K562 (cell line): ENCODE data around the gene GALNT12. TPM values are rescaled to one million over a fixed set of nuclear protein-coding genes. Genes with fewer than 3 reads are reported as not detected.
A peak's percentile ranks its signal among the peaks of the same experiment; 100 is the strongest.

Experiments used
- CHAMP1 ChIP-seq: fragments of 450-650 bp; IDR thresholded peaks from 2 replicates; pipeline ENCODE4 v1.6.1; 2016; ENCODE audit warnings: mild to moderate bottlenecking
- CXXC5 ChIP-seq: fragments of 250-450 bp; sonication (Bioruptor Pico); IDR thresholded peaks from 2 replicates; pipeline ENCODE4 v1.8.0; 2022; ENCODE audit warnings: inconsistent platforms, mild to moderate bottlenecking, moderate library complexity
- DPF2 ChIP-seq: fragments of 450-650 bp; IDR thresholded peaks from 2 replicates; pipeline ENCODE4 v1.6.1; 2016
- JUN ChIP-seq, 2 experiments: sonication (generic) in 1 of 2; formaldehyde crosslinking in 1 of 2; IDR thresholded peaks; 2 replicates each; pipeline versions ENCODE4 v1.6.1 to v1.8.0; 2012 to 2022; ENCODE audit warnings: borderline replicate concordance in 2 of 2, mild to moderate bottlenecking in 2 of 2, improper control_type of control experiment in 1 of 2, low read depth in 1 of 2, low read length in 1 of 2, missing genetic modification reagents in 1 of 2
- KDM1A ChIP-seq, 2 experiments: fragments of 450-650 bp; IDR thresholded peaks; 2 replicates each; pipeline ENCODE4 v1.6.1; 2016; ENCODE audit warnings: mild to moderate bottlenecking in 2 of 2
- LEF1 ChIP-seq: fragments of 450-650 bp; IDR thresholded peaks from 2 replicates; pipeline ENCODE4 v1.6.1; 2016; ENCODE audit warnings: mild to moderate bottlenecking
- MCM5 ChIP-seq: fragments of 450-650 bp; IDR thresholded peaks from 2 replicates; pipeline ENCODE4 v1.6.1; 2016; ENCODE audit warnings: low read depth
- NR2C1 ChIP-seq, 2 experiments: fragments of 450-650 bp; IDR thresholded peaks; 2 replicates each; pipeline ENCODE4 v1.6.1; 2017; ENCODE audit warnings: mild to moderate bottlenecking in 2 of 2, antibody characterized with exemption in 1 of 2, inconsistent platforms in 1 of 2, missing compliant biosample characterization in 1 of 2, missing genetic modification characterization in 1 of 2
- PTTG1 ChIP-seq: fragments of 450-650 bp; IDR thresholded peaks from 2 replicates; pipeline ENCODE4 v1.6.1; 2016; ENCODE audit warnings: low read depth, mild to moderate bottlenecking, missing genetic modification characterization, missing compliant biosample characterization
- PYGO2 ChIP-seq: fragments of 450-650 bp; IDR thresholded peaks from 2 replicates; pipeline ENCODE4 v1.6.1; 2016; ENCODE audit warnings: mild to moderate bottlenecking, missing genetic modification characterization, moderate library complexity, missing compliant biosample characterization
- RNF2 ChIP-seq: sonication (generic); IDR thresholded peaks from 2 replicates; pipeline ENCODE4 v1.6.1; 2016
- SMARCA4 ChIP-seq: fragments of 450-650 bp; IDR thresholded peaks from 2 replicates; pipeline ENCODE4 v1.6.1; 2016
- TCF3 ChIP-seq: sonication (generic); formaldehyde crosslinking; IDR thresholded peaks from 2 replicates; pipeline ENCODE4 v1.4.0; 2020; ENCODE audit warnings: mild to moderate bottlenecking, missing genetic modification reagents
- TSC22D4 ChIP-seq: fragments of 450-650 bp; IDR thresholded peaks from 2 replicates; pipeline ENCODE4 v1.6.1; 2016; ENCODE audit warnings: missing genetic modification characterization, missing biosample characterization, control low read depth
- ZBTB5 ChIP-seq: fragments of 450-650 bp; IDR thresholded peaks from 2 replicates; pipeline ENCODE4 v1.6.1; 2017; ENCODE audit warnings: antibody characterized with exemption
- ZNF133 ChIP-seq: fragments of 250-450 bp; sonication (Bioruptor Pico); IDR thresholded peaks from 2 replicates; pipeline ENCODE4 v1.4.0; 2020; ENCODE audit warnings: mild to moderate bottlenecking
- ZNF174 ChIP-seq: fragments of 250-450 bp; sonication (Bioruptor Pico); IDR thresholded peaks from 2 replicates; pipeline ENCODE4 v1.4.0; 2020; ENCODE audit warnings: mild to moderate bottlenecking
- ZNF592 ChIP-seq: fragments of 450-650 bp; IDR thresholded peaks from 2 replicates; pipeline ENCODE4 v1.6.1; 2017; ENCODE audit warnings: antibody characterized with exemption, mild to moderate bottlenecking
- polyA plus RNA-seq, 8 experiments: library from polyadenylated mRNA; depleted of rRNA in 4 of 8; stranded (reverse) in 5 of 8; unstranded in 3 of 8; fragments of >200 nt; fragmentation: Nextera tagmentation in 2 of 8; fragmentation: Illumina TruSeq in 1 of 8; extraction: Ambion mirVana in 2 of 8; extraction: Trizol in 1 of 8; gene quantifications; 2 replicates each; pipeline versions ENCODE4 v1.2.1 to v1.2.3, GENCODE V29; 2011 to 2014; ENCODE audit warnings: inconsistent platforms in 1 of 8, missing spikeins in 1 of 8
- total RNA-seq, 7 experiments: library from RNA; depleted of rRNA in 6 of 7; stranded (reverse); fragments of >200 nt in 6 of 7; fragmentation: Illumina TruSeq in 2 of 7; extraction: Trizol in 2 of 7; gene quantifications; 2 replicates each; pipeline versions ENCODE4 v1.2.1 to v1.2.3, GENCODE V29; 2011 to 2021; ENCODE audit warnings: low replicate concordance in 1 of 7
- TF ChIP-seq, protein P1 (sequence below): sonication (generic); IDR thresholded peaks from 2 replicates; pipeline ENCODE4 v1.6.1; 2016

The GALNT12 gene
- total and polyA plus RNA-seq, 9 of the 15 experiments (the other 6 are each of a cell fraction or from before 2014, with no cell fraction given), result 29.7 to 82.9 (median 44.2) TPM

GRCh38 chr9:98886691-98887229 is 79.3 kb downstream of the GALNT12 start (continued):
- TF ChIP-seq ZNF133 (CRISPR knock-in tag), result no peak
- peak in 1 of 2 experiments; percentile 67; a peak in 2 of 4 replicates for TF ChIP-seq KDM1A (IDR thresholded peaks at IDR 0.05)
- TF ChIP-seq LEF1, result peak; percentile 65; the same call in 1 of the 2 replicates
- TF ChIP-seq, protein P1, sequence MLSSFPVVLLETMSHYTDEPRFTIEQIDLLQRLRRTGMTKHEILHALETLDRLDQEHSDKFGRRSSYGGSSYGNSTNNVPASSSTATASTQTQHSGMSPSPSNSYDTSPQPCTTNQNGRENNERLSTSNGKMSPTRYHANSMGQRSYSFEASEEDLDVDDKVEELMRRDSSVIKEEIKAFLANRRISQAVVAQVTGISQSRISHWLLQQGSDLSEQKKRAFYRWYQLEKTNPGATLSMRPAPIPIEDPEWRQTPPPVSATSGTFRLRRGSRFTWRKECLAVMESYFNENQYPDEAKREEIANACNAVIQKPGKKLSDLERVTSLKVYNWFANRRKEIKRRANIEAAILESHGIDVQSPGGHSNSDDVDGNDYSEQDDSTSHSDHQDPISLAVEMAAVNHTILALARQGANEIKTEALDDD, result peak; percentile 72
- TF ChIP-seq CXXC5 (CRISPR knock-in tag), result peak; percentile 68
- TF ChIP-seq PYGO2 (tag), result peak; percentile 15; the same call in 1 of the 2 replicates
- TF ChIP-seq ZNF174 (CRISPR knock-in tag), result no peak
- peak; percentile 56; the same call in 1 of the 2 replicates for TF ChIP-seq JUN (IDR thresholded peaks at IDR 0.05; ENCODE audit: borderline replicate concordance, low read depth, low read length)
- TF ChIP-seq JUN (CRISPR knock-in tag; IDR thresholded peaks at IDR 0.05; ENCODE audit: borderline replicate concordance), result no peak
- TF ChIP-seq TSC22D4 (tag), result no peak
- TF ChIP-seq DPF2, result peak; percentile 87
- no peak for TF ChIP-seq ZBTB5
- 0 out of 2 replicates have a peak, but pooled peaks have one; percentile 22 for TF ChIP-seq ZNF592
- peak; percentile 91 for TF ChIP-seq SMARCA4
- TF ChIP-seq CHAMP1, result no peak
- no peak for TF ChIP-seq NR2C1 (IDR thresholded peaks at IDR 0.05)
- TF ChIP-seq NR2C1 (tag; IDR thresholded peaks at IDR 0.05), result 0 out of 2 replicates have a peak, but pooled peaks have one; percentile 35
- TF ChIP-seq MCM5, result no peak
- peak; percentile 68 for TF ChIP-seq TCF3
- 0 out of 2 replicates have a peak, but pooled peaks have one; percentile 27 for TF ChIP-seq PTTG1 (tag)
- TF ChIP-seq RNF2, result peak; percentile 73; the same call in 1 of the 2 replicates
